Hippocampal formation (tissue), 2 donors: ENCODE measurements around the gene PELI2.

Experiments
- DNase-seq, 2 donors: peaks; one replicate each; lab custom pipeline; 2025; lab: John Stamatoyannopoulos, UW

The PELI2 gene

GRCh38 chr14:56244138-56244789, 126.1 kb downstream of the PELI2 start:
- DNase-seq = no peak

- DNase-seq = no peak
Observed at GRCh38 chr14:56247495-56248200, 129.4 kb downstream of the PELI2 start.

- no peak for DNase-seq
Observed at GRCh38 chr14:56248442-56248841, 130.2 kb downstream of the PELI2 start.

GRCh38 chr14:56261046-56261445, 142.8 kb downstream of the PELI2 start:
- no peak for DNase-seq

- DNase-seq = no peak
Observed at GRCh38 chr14:56262530-56262929, 144.3 kb downstream of the PELI2 start.

- no peak for DNase-seq
Observed at GRCh38 chr14:56268039-56268438, 149.8 kb downstream of the PELI2 start.

- no peak for DNase-seq
Observed at GRCh38 chr14:56268673-56269072, 150.5 kb downstream of the PELI2 start.

GRCh38 chr14:56270921-56271320, 152.7 kb downstream of the PELI2 start:
- DNase-seq = no peak

GRCh38 chr14:56271970-56272369, 153.8 kb downstream of the PELI2 start:
- DNase-seq = no peak

GRCh38 chr14:56273155-56273554, 154.9 kb downstream of the PELI2 start:
- DNase-seq = no peak

- no peak for DNase-seq
Observed at GRCh38 chr14:56273951-56274350, 155.7 kb downstream of the PELI2 start.

- DNase-seq = no peak
Observed at GRCh38 chr14:56274556-56274955, 156.3 kb downstream of the PELI2 start.

- DNase-seq = no peak
Observed at GRCh38 chr14:56276108-56276507, 157.9 kb downstream of the PELI2 start.

- no peak for DNase-seq
Observed at GRCh38 chr14:56278383-56278782, 160.2 kb downstream of the PELI2 start.

GRCh38 chr14:56280843-56281242, 162.6 kb downstream of the PELI2 start:
- no peak for DNase-seq

- no peak for DNase-seq
Observed at GRCh38 chr14:56282179-56282578, 164.0 kb downstream of the PELI2 start.

- no peak for DNase-seq
Observed at GRCh38 chr14:56284641-56285040, 166.4 kb downstream of the PELI2 start.

- DNase-seq = no peak
Observed at GRCh38 chr14:56289155-56289554, 170.9 kb downstream of the PELI2 start.

GRCh38 chr14:56290195-56290594, 172.0 kb downstream of the PELI2 start:
- no peak for DNase-seq

GRCh38 chr14:56292970-56293369, 174.8 kb downstream of the PELI2 start:
- no peak for DNase-seq

GRCh38 chr14:56293506-56293905, 175.3 kb downstream of the PELI2 start:
- DNase-seq = no peak

GRCh38 chr14:56294128-56294527, 175.9 kb downstream of the PELI2 start:
- DNase-seq = no peak

- DNase-seq = no peak
Observed at GRCh38 chr14:56295743-56296142, 177.5 kb downstream of the PELI2 start.

GRCh38 chr14:56297449-56297848, 179.2 kb downstream of the PELI2 start:
- no peak for DNase-seq
